HepG2 (cell line): ENCODE results near the gene YEATS2. TPM values are rescaled to one million over a fixed set of nuclear protein-coding genes. Genes with fewer than 3 reads are reported as not detected.
"Not testable (repeated sequence)": the region's sequence is repeated elsewhere in the genome, so short reads cannot be mapped to it uniquely, and the experiment has no call there.

Experiments used
- ATAC-seq: fragments of 200-7000 bp; cut with Tn5 transposase; 3 replicates; pipeline ENCODE4 v1.9.1; 2020; ENCODE audit warnings: mild to moderate bottlenecking, moderate library complexity
- BruUV-seq: library from RNA; stranded (reverse); fragments of 400-500 nt; replicated peaks from 2 replicates; lab custom pipeline; 2021; lab: Mats Ljungman, UMichigan
- CTCF ChIA-PET: fragments of 300-600 bp; formaldehyde crosslinking; extraction: SDS; loops from one replicate; lab custom pipeline; 2021; ENCODE audit warnings: low total read pairs, inconsistent platforms, low intra/inter-chr PET ratio; lab: Yijun Ruan, JAX
- POLR2A ChIA-PET: fragments of 350-600 bp; sonication (Branson Sonifier 250); formaldehyde crosslinking; loops from one replicate; lab custom pipeline; 2020; ENCODE audit warnings: antibody characterized with exemption, inconsistent platforms; lab: Yijun Ruan, JAX
- DNase-seq: peaks from one replicate; pipeline ENCODE4 v3.0.0-alpha.2; 2015; ENCODE audit warnings: low spot score
- FAIRE-seq: peaks from 3 replicates; lab custom pipeline; 2011; peaks lifted over from hg19 to GRCh38; lab: Jason Lieb, UNC
- H2AFZ ChIP-seq: one replicate; pipeline ENCODE4 v1.6.1; 2011; ENCODE audit warnings: low read length, inconsistent platforms
- H3K27ac ChIP-seq: fragments of 300-600 bp; 3 replicates; pipeline ENCODE4 v1.8.0; 2011; ENCODE audit warnings: mixed run types, mild to moderate bottlenecking, mixed read lengths, low read length, inconsistent platforms; ENCODE audit not compliant: insufficient read depth; ENCODE audit errors: extremely low read length
- H3K27me3 ChIP-seq, 2 experiments: fragments of 200-600 bp in 1 of 2; 2 replicates in 1 of 2; 3 replicates in 1 of 2; pipeline versions ENCODE4 v1.6.0 to v1.8.0; 2011; ENCODE audit warnings: low read length in 2 of 2, mild to moderate bottlenecking in 2 of 2, moderate library complexity in 2 of 2, inconsistent platforms in 1 of 2; ENCODE audit not compliant: insufficient read depth in 2 of 2, control insufficient read depth in 1 of 2
- H3K36me3 ChIP-seq, 2 experiments: fragments of 200-600 bp in 1 of 2; replicated peaks in 1 of 2; 2 replicates in 1 of 2; 3 replicates in 1 of 2; pipeline versions ENCODE4 v1.5.1 to v1.8.0; 2011; ENCODE audit warnings: low read length in 2 of 2, inconsistent platforms in 1 of 2; ENCODE audit not compliant: insufficient read depth in 2 of 2, control insufficient read depth in 1 of 2
- H3K4me1 ChIP-seq: 2 replicates; pipeline ENCODE4 v1.5.1; 2012; ENCODE audit warnings: low read length, inconsistent platforms; ENCODE audit not compliant: insufficient read depth
- H3K4me2 ChIP-seq: 2 replicates; pipeline ENCODE4 v1.6.0; 2011; ENCODE audit warnings: low read depth, low read length, inconsistent platforms
- H3K4me3 ChIP-seq, 3 experiments: fragments of 200-600 bp in 1 of 3; sonication (generic), shearing (Covaris generic) in 1 of 3; replicated peaks in 1 of 3; 2 replicates each; pipeline ENCODE4 v1.5.1; 2011 to 2016; ENCODE audit warnings: low read length in 3 of 3, inconsistent platforms in 2 of 3, low read depth in 2 of 3, mild to moderate bottlenecking in 2 of 3, control low read depth in 1 of 3, mixed read lengths in 1 of 3; ENCODE audit not compliant: insufficient read depth in 1 of 3
- H3K79me2 ChIP-seq: one replicate; pipeline ENCODE4 v1.6.1; 2011; ENCODE audit warnings: low read length, inconsistent platforms; ENCODE audit not compliant: insufficient read depth
- H3K9ac ChIP-seq: 2 replicates; pipeline ENCODE4 v1.6.0; 2011; ENCODE audit warnings: mild to moderate bottlenecking, low read depth, low read length, inconsistent platforms; ENCODE audit not compliant: insufficient read depth
- H3K9me3 ChIP-seq: 2 replicates; pipeline ENCODE4 v1.5.1; 2012; ENCODE audit warnings: mild to moderate bottlenecking, low read length
- H4K20me1 ChIP-seq: 2 replicates; pipeline ENCODE4 v1.6.0; 2011; ENCODE audit warnings: inconsistent platforms, mild to moderate bottlenecking, low read length, moderate library complexity; ENCODE audit not compliant: insufficient read depth
- MAFF ChIP-seq: IDR thresholded peaks from 2 replicates; pipeline ENCODE4 v1.6.1; 2011; ENCODE audit warnings: low read depth, low read length, improper control_type of control experiment
- MAFK ChIP-seq, 2 experiments: IDR thresholded peaks in 1 of 2; conservative IDR thresholded peaks in 1 of 2; 2 replicates each; pipeline ENCODE4 v1.6.1; 2011; ENCODE audit warnings: improper control_type of control experiment in 2 of 2, low read length in 2 of 2
- RBM39 ChIP-seq: fragments of 200-400 bp; formaldehyde crosslinking; IDR thresholded peaks from one replicate; pipeline ENCODE4 v1.6.1; 2018; ENCODE audit warnings: antibody characterized with exemption, mild to moderate bottlenecking, low read depth, low read length; ENCODE audit not compliant: poor library complexity, severe bottlenecking
- ZNF468 ChIP-seq: sonication (generic); formaldehyde crosslinking; IDR thresholded peaks from 2 replicates; pipeline ENCODE4 v1.8.0; 2022; ENCODE audit warnings: mild to moderate bottlenecking, moderate library complexity, missing genetic modification reagents
- WGBS: methylation state at CpG from one replicate; pipeline ENCODE4 v1.1.6; 2017; ENCODE audit warnings: low lambda C conversion rate; 5-methylcytosine and 5-hydroxymethylcytosine counted together
- in situ Hi-C: cut with HindIII; loops from 2 replicates; pipeline ENCODE4 v1.10.0; 2017; ENCODE audit warnings: low pct_unique_long_range_greater_than_20kb; ENCODE audit not compliant: extremely low pct_ligation_motif_present
- intact Hi-C: fragments of 100-400 bp; cut with micrococcal nuclease; formaldehyde crosslinking; loops from one replicate; pipeline ENCODE4 v1.10.0; 2022; ENCODE audit not compliant: unreplicated experiment
- polyA plus RNA-seq, 8 experiments: library from polyadenylated mRNA; depleted of rRNA in 3 of 8; stranded (reverse) in 7 of 8; unstranded in 1 of 8; fragments of >200 nt; fragmentation: Illumina TruSeq in 4 of 8; extraction: Trizol in 4 of 8; gene quantifications; 2 replicates each; pipeline versions ENCODE4 v1.2.1 to v1.2.3, GENCODE V29; 2011 to 2016; ENCODE audit warnings: low read depth in 4 of 8, missing spikeins in 1 of 8, mixed read lengths in 1 of 8; ENCODE audit not compliant: insufficient read depth in 1 of 8
- total RNA-seq, 5 experiments: library from RNA; depleted of rRNA; stranded (reverse); fragments of >200 nt; fragmentation: Illumina TruSeq; extraction: Trizol; gene quantifications; 2 replicates each; pipeline ENCODE4 v1.2.3, GENCODE V29; 2016; ENCODE audit warnings: low read depth in 1 of 5
- TF ChIP-seq, protein P1 (sequence below): sonication (generic); formaldehyde crosslinking; IDR thresholded peaks from 2 replicates; pipeline ENCODE4 v1.8.0; 2022; ENCODE audit warnings: mild to moderate bottlenecking, missing genetic modification reagents

Gene YEATS2
- total and polyA plus RNA-seq, 2 of the 13 experiments (the other 11 are each of a cell fraction or from before 2014, with no cell fraction given): 18.6 to 33.7 TPM

DNA sequence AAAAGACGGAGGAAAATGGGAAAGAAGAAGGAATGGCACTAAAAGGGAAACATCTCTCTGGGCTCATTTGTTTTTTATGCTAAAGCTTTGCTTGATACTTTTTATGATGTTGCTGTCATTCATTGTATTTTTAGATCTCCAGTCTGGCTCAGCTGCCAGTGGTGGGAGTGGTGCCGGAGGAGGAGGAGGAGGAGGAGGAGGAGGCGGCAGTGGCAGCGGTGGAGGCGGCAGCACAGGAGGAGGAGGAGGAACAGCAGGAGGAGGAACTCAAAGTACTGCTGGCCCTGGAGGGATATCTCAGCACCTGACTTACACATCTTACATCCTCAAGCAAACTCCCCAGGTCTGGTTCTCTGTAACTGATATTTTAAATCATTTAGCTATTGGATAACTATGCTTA is 78.2 kb downstream of the YEATS2 start (continued):
- TF ChIP-seq, protein P1, sequence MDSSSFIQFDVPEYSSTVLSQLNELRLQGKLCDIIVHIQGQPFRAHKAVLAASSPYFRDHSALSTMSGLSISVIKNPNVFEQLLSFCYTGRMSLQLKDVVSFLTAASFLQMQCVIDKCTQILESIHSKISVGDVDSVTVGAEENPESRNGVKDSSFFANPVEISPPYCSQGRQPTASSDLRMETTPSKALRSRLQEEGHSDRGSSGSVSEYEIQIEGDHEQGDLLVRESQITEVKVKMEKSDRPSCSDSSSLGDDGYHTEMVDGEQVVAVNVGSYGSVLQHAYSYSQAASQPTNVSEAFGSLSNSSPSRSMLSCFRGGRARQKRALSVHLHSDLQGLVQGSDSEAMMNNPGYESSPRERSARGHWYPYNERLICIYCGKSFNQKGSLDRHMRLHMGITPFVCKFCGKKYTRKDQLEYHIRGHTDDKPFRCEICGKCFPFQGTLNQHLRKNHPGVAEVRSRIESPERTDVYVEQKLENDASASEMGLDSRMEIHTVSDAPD (CRISPR knock-in tag): no peak

DNA sequence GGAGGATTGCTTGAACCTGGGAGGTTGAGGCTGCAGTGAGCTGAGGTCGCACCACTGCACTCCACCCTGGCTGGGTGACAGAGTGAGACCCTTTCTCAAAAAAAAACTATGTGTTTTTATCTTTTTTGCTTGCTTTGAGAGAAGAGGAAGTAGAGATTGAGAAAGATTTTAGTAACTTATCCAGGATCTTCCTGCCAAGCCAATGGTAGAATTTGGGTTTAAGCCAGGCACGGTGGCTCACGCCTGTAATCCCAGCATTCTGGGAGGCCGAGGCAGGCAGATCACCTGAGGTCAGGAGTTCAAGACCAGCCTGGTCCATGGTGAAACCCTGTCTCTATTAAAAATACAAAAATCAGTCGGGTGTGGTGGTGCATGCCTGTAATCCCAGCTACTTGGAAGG is 78.9 kb downstream of the YEATS2 start:
- in situ Hi-C loops, H3K27me3 ChIP-seq, FAIRE-seq, H3K9ac ChIP-seq, DNase-seq, H3K27ac ChIP-seq, BruUV-seq, ATAC-seq, H3K4me1 ChIP-seq, POLR2A ChIA-PET, H3K4me3 ChIP-seq, H3K4me2 ChIP-seq, H4K20me1 ChIP-seq, H3K9me3 ChIP-seq, H2AFZ ChIP-seq, H3K79me2 ChIP-seq, CTCF ChIA-PET, intact Hi-C loops: not testable (repeated sequence)
- peaks cover 23 to 74% of the 10 kb centered on the region in 2 experiments for H3K36me3 ChIP-seq
- 96% methylated on average over 5 of the region's 5 CpGs for WGBS

DNA sequence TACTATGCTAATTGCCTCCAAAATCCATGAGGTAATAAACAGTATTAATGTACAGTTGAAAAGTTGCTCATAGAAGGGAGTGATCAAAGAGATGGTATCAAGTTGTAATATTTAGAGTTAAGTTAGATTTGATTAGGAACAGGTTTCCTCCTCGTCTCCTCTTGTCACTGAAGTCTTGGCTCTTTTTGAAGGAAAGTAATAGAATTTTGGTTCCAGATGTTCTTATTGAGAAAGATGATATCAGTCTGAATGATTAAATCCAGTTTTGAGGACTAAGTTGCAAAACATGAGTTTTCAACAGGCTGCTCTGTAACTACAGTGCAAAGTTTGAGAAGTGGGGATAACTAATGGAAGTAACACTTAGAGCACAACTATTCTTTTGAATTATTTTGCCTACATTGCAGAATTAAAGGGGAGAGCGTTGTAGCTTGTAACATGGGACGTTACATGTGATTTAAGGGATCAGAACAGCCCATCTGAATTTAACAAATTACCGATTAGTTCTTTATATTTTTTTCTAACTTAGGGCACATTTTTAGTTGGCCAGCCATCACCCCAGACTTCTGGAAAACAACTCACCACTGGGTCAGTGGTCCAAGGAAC is 79.5 kb downstream of the YEATS2 start:
- Histone ChIP-seq H3K27me3 (no peaks in the 10 kb centered on the region), H2AFZ (no peak overlapping the region), H3K79me2 (no peaks in the 10 kb centered on the region), H3K4me3 (no peak overlapping the region), H3K9me3 (no peaks in the 10 kb centered on the region), H3K4me1 (no peaks in the 10 kb centered on the region), H3K36me3 (peaks cover 23 to 75% of the 10 kb centered on the region in 2 experiments), H4K20me1 (no peaks in the 10 kb centered on the region), H3K27ac (no peak overlapping the region), H3K9ac (no peak overlapping the region), H3K4me2 (no peak overlapping the region)
- TF ChIP-seq MAFF (peak; percentile 67), MAFK (conservative IDR thresholded peaks at IDR 0.05 in 1 of 2, IDR thresholded peaks at IDR 0.05 in 1 of 2; ENCODE audit: low read length in 2 of 2) (peak; percentile 76 to 78), RBM39 (no peak), ZNF468 (no peak)
- in situ Hi-C loops (no loop called here), intact Hi-C loops (no loop called here)
- ChIA-PET POLR2A (no interaction called here), CTCF (no interaction called here)
- FAIRE-seq: no peak
- no TSS peak for BruUV-seq
- ATAC-seq: no peak
- WGBS: 97% methylated on average over 4 of the region's 4 CpGs
- no peak for DNase-seq
